Heart left ventricle (tissue), 13 donors: ENCODE measurements around the gene GTF2H2C.

Experiments used
- POLR2A ChIP-seq, 2 donors: fragments of 450-650 bp; IDR thresholded peaks; one replicate each; pipeline ENCODE4 v1.6.1; 2017; ENCODE audit warnings: antibody characterized with exemption in 2 of 2, mild to moderate bottlenecking in 2 of 2, moderate library complexity in 2 of 2
- TF ChIP-seq, protein P1 (sequence below), 12 donors: fragments of 200-600 bp; sonication (generic) in 4 of 12; IDR thresholded peaks; one replicate each; pipeline versions ENCODE4 v1.5.0 to v1.8.0; 2018 to 2022; ENCODE audit warnings: antibody characterized with exemption in 12 of 12, mild to moderate bottlenecking in 5 of 12
- donor health status: ischemic (EF 13 %, LVEDD 7.1; RV severe dilation, severe dysfunction).
- donor health status: DM: no; HTN: yes; CAD: no.
- donor health status: DM: no; HTN: no; CAD: no.
- donor health status: ischemic (EF 25% LVEDD 6.9; RV normal size, moderate dysfunction).
- donor health status: ischemic (EF 25% LVEDD 5.7; RV mildly dilated, moderate dysfunction).
- donor health status: ischemic (EF 35%, LVEDD 5.7; RV mildly dilated, moderate dysfunction).
- donor health status: nonischemic (EF 11% LVEDD 7.7; RV severe dilation, severe dysfunction).
- donor health status: DM: yes; HTN: yes; CAD: no.
- donor health status: PGD.
- donor health status: ischemic (EF 29% LVEDD 5.4; RV normal size, mild dysfunction).
- donor health status: nonischemic (EF 23%, LVEDD 6.1; RV moderate dilation, normal function).

DNA sequence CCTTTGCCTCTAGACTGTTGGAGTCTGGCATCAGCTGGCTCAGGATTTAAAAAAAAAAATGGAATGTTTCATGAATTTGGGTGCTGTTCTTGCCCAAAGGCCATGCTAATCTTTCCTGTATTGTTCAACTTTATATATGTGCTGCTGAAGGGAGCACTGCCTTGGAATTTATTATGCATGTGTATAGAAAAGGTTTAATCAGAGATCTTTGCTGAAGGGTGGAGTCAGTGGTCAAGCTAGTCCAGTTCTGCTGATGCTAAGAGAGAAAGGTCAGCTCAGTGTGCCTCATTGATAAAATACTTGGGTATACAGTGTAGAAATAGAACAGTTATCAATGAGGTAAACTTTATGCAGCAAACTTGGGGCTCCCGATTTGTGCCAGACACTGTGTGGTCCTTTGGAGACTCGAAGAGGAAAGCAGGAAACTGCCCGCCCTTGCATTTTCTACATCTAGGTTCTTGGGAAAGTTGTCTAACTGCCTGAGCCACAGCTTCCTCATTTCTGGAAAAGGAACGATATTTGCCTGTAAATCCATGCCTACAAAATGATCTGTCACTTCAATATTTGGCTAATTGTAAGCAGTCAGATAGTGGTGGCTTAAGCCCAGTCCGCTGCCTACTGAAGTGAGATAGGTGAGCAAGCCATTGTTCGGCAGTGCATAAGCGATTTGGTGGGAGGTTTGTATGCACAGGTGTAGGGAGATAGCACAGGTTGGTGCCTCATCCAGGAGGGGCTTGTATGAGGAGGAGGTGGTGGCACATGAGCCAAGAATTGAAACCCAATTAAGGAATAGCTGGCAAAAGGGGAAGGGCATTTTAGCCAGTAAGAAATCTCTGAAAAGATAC lies 29.2 kb upstream of the GTF2H2C start:
- TF ChIP-seq POLR2A (IDR thresholded peaks at IDR 0.05) = no peak
- TF ChIP-seq, protein P1, sequence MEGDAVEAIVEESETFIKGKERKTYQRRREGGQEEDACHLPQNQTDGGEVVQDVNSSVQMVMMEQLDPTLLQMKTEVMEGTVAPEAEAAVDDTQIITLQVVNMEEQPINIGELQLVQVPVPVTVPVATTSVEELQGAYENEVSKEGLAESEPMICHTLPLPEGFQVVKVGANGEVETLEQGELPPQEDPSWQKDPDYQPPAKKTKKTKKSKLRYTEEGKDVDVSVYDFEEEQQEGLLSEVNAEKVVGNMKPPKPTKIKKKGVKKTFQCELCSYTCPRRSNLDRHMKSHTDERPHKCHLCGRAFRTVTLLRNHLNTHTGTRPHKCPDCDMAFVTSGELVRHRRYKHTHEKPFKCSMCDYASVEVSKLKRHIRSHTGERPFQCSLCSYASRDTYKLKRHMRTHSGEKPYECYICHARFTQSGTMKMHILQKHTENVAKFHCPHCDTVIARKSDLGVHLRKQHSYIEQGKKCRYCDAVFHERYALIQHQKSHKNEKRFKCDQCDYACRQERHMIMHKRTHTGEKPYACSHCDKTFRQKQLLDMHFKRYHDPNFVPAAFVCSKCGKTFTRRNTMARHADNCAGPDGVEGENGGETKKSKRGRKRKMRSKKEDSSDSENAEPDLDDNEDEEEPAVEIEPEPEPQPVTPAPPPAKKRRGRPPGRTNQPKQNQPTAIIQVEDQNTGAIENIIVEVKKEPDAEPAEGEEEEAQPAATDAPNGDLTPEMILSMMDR (IDR thresholded peaks at IDR 0.05) = no peak
